Activated CD4-positive, alpha-beta memory T cell treated with anti-CD3 and anti-CD28 coated beads, Interleukin-2, amount 10 ng/mL, durations not matched to agents 7 days and 5 days (primary cell): ENCODE results near the gene PRKN. TPM values are rescaled to one million over a fixed set of nuclear protein-coding genes. Genes with fewer than 3 reads are reported as not detected.

Experiments
- CTCF ChIA-PET: fragments of 350-600 bp; sonication (Branson Sonifier 250); formaldehyde crosslinking; loops from one replicate; lab custom pipeline; 2021; ENCODE audit warnings: antibody characterized with exemption, inconsistent platforms; lab: Charles Lee
- POLR2A ChIA-PET: fragments of 350-600 bp; sonication (Branson Sonifier 250); formaldehyde crosslinking; loops from one replicate; lab custom pipeline; 2021; ENCODE audit warnings: antibody characterized with exemption; lab: Charles Lee
- DNase-seq: peaks from one replicate; pipeline ENCODE4 v3.0.0-alpha.2; 2020
- H3K27ac Mint-ChIP-seq: one replicate; pipeline ENCODE4 v1.8.0; 2021; ENCODE audit warnings: mild to moderate bottlenecking, mixed read lengths
- H3K27me3 Mint-ChIP-seq: one replicate; pipeline ENCODE4 v1.8.0; 2021; ENCODE audit warnings: mixed read lengths
- H3K36me3 Mint-ChIP-seq: one replicate; pipeline ENCODE4 v1.8.0; 2021; ENCODE audit warnings: low read depth, mixed read lengths
- H3K4me1 Mint-ChIP-seq: one replicate; pipeline ENCODE4 v1.8.0; 2021; ENCODE audit warnings: mixed read lengths
- H3K4me3 Mint-ChIP-seq: one replicate; pipeline ENCODE4 v1.8.0; 2021; ENCODE audit warnings: mild to moderate bottlenecking, mixed read lengths
- H3K9me3 Mint-ChIP-seq: one replicate; pipeline ENCODE4 v1.8.0; 2021; ENCODE audit warnings: mixed read lengths
- total RNA-seq, 2 experiments: library from RNA; stranded (reverse); gene quantifications; one replicate each; pipeline ENCODE4 v1.2.3, GENCODE V29; 2021

PRKN gene
- total RNA-seq, 2 experiments from 2014 or later = 0.13 to 0.43 TPM

GRCh38 chr6:161554883-161555282 lies 1172.7 kb downstream of the PRKN start:
- Mint-ChIP-seq H3K27me3 (no peaks in the 10 kb centered on the region), H3K36me3 (no peaks in the 10 kb centered on the region)
- DNase-seq = no peak

GRCh38 chr6:161549977-161550655 lies 1177.5 kb downstream of the PRKN start:
- H3K4me1 Mint-ChIP-seq = no peaks in the 10 kb centered on the region

More at GRCh38 chr6:161554883-161555282, 1172.7 kb downstream of the PRKN start:
- CTCF ChIA-PET = no interaction called here
- H3K9me3 Mint-ChIP-seq = peaks cover 3% of the 10 kb centered on the region
- no peaks in the 10 kb centered on the region for H3K4me1 Mint-ChIP-seq
- no peak overlapping the region for H3K27ac Mint-ChIP-seq
- no peak overlapping the region for H3K4me3 Mint-ChIP-seq
- POLR2A ChIA-PET = no interaction called here

GRCh38 chr6:161548713-161549296 lies 1178.8 kb downstream of the PRKN start:
- no peaks in the 10 kb centered on the region for H3K27me3 Mint-ChIP-seq
- no peaks in the 10 kb centered on the region for H3K36me3 Mint-ChIP-seq
- ChIA-PET POLR2A (no interaction called here), CTCF (no interaction called here)
- H3K27ac Mint-ChIP-seq = no peak overlapping the region
- H3K4me1 Mint-ChIP-seq = no peaks in the 10 kb centered on the region
- H3K4me3 Mint-ChIP-seq = no peak overlapping the region
- peaks cover 3% of the 10 kb centered on the region for H3K9me3 Mint-ChIP-seq
- no peak for DNase-seq

More at GRCh38 chr6:161549977-161550655, 1177.5 kb downstream of the PRKN start:
- H3K27me3 Mint-ChIP-seq = no peaks in the 10 kb centered on the region
- ChIA-PET CTCF (no interaction called here), POLR2A (no interaction called here)
- H3K27ac Mint-ChIP-seq = no peak overlapping the region
- H3K9me3 Mint-ChIP-seq = peaks cover 3% of the 10 kb centered on the region
- H3K36me3 Mint-ChIP-seq = no peaks in the 10 kb centered on the region
- no peak for DNase-seq
- no peak overlapping the region for H3K4me3 Mint-ChIP-seq

GRCh38 chr6:161547617-161548016 lies 1179.9 kb downstream of the PRKN start:
- Mint-ChIP-seq H3K9me3 (no peaks in the 10 kb centered on the region), H3K36me3 (no peaks in the 10 kb centered on the region), H3K27me3 (no peaks in the 10 kb centered on the region), H3K27ac (no peak overlapping the region), H3K4me3 (no peak overlapping the region), H3K4me1 (no peaks in the 10 kb centered on the region)
- ChIA-PET POLR2A (no interaction called here), CTCF (no interaction called here)
- no peak for DNase-seq

GRCh38 chr6:161546632-161547031 lies 1180.9 kb downstream of the PRKN start:
- ChIA-PET POLR2A (no interaction called here), CTCF (no interaction called here)
- no peak overlapping the region for H3K27ac Mint-ChIP-seq
- H3K36me3 Mint-ChIP-seq = no peaks in the 10 kb centered on the region
- no peaks in the 10 kb centered on the region for H3K4me1 Mint-ChIP-seq
- no peaks in the 10 kb centered on the region for H3K9me3 Mint-ChIP-seq
- no peak for DNase-seq
- H3K27me3 Mint-ChIP-seq = no peaks in the 10 kb centered on the region
- no peak overlapping the region for H3K4me3 Mint-ChIP-seq

GRCh38 chr6:161545741-161546140 lies 1181.8 kb downstream of the PRKN start:
- DNase-seq = no peak
- Mint-ChIP-seq H3K9me3 (no peaks in the 10 kb centered on the region), H3K27ac (no peak overlapping the region), H3K4me3 (no peak overlapping the region), H3K4me1 (no peaks in the 10 kb centered on the region), H3K36me3 (no peaks in the 10 kb centered on the region), H3K27me3 (no peaks in the 10 kb centered on the region)
- ChIA-PET CTCF (interaction anchor here (1.4 kb wide), 1 partner anchor 128 kb away, joined by 4 read pairs; no protein-coding TSS in a partner anchor), POLR2A (no interaction called here)

- CTCF ChIA-PET = interaction anchor here (1.4 kb wide), 1 partner anchor 127 kb away, joined by 4 read pairs; no protein-coding TSS in a partner anchor
- Mint-ChIP-seq H3K27ac (no peak overlapping the region), H3K27me3 (no peaks in the 10 kb centered on the region), H3K36me3 (no peaks in the 10 kb centered on the region), H3K4me3 (no peak overlapping the region), H3K9me3 (no peaks in the 10 kb centered on the region), H3K4me1 (no peaks in the 10 kb centered on the region)
- POLR2A ChIA-PET = no interaction called here
- no peak for DNase-seq
These were observed 1182.6 kb downstream of the PRKN start for GRCh38 chr6:161544801-161545480.

- H3K27ac Mint-ChIP-seq = no peak overlapping the region
- no peaks in the 10 kb centered on the region for H3K4me1 Mint-ChIP-seq
- POLR2A ChIA-PET = no interaction called here
- no peak overlapping the region for H3K4me3 Mint-ChIP-seq
- H3K9me3 Mint-ChIP-seq = no peaks in the 10 kb centered on the region
- no peak for DNase-seq
- no peaks in the 10 kb centered on the region for H3K36me3 Mint-ChIP-seq
- CTCF ChIA-PET = no interaction called here
- no peaks in the 10 kb centered on the region for H3K27me3 Mint-ChIP-seq
These were observed 1183.8 kb downstream of the PRKN start for GRCh38 chr6:161543684-161544309.

- ChIA-PET CTCF (no interaction called here), POLR2A (no interaction called here)
- no peak for DNase-seq
- no peaks in the 10 kb centered on the region for H3K4me1 Mint-ChIP-seq
- no peaks in the 10 kb centered on the region for H3K27me3 Mint-ChIP-seq
- no peak overlapping the region for H3K27ac Mint-ChIP-seq
- H3K4me3 Mint-ChIP-seq = no peak overlapping the region
- H3K9me3 Mint-ChIP-seq = no peaks in the 10 kb centered on the region
- H3K36me3 Mint-ChIP-seq = no peaks in the 10 kb centered on the region
These were observed 1185.1 kb downstream of the PRKN start for GRCh38 chr6:161542346-161542980.

GRCh38 chr6:161540532-161540931 lies 1187.0 kb downstream of the PRKN start:
- Mint-ChIP-seq H3K36me3 (no peaks in the 10 kb centered on the region), H3K4me1 (no peaks in the 10 kb centered on the region), H3K4me3 (no peak overlapping the region), H3K9me3 (no peaks in the 10 kb centered on the region), H3K27ac (no peak overlapping the region), H3K27me3 (no peaks in the 10 kb centered on the region)
- POLR2A ChIA-PET = no interaction called here
- CTCF ChIA-PET = no interaction called here
- no peak for DNase-seq

GRCh38 chr6:161536224-161536630 lies 1191.3 kb downstream of the PRKN start:
- CTCF ChIA-PET = no interaction called here
- Mint-ChIP-seq H3K4me3 (no peak overlapping the region), H3K9me3 (no peaks in the 10 kb centered on the region), H3K27ac (no peak overlapping the region), H3K4me1 (no peaks in the 10 kb centered on the region), H3K36me3 (no peaks in the 10 kb centered on the region), H3K27me3 (no peaks in the 10 kb centered on the region)
- POLR2A ChIA-PET = no interaction called here
- no peak for DNase-seq

GRCh38 chr6:161534264-161534873 lies 1193.2 kb downstream of the PRKN start:
- Mint-ChIP-seq H3K9me3 (no peaks in the 10 kb centered on the region), H3K27ac (no peak overlapping the region), H3K4me3 (no peak overlapping the region), H3K36me3 (no peaks in the 10 kb centered on the region), H3K27me3 (no peaks in the 10 kb centered on the region), H3K4me1 (no peaks in the 10 kb centered on the region)
- CTCF ChIA-PET = no interaction called here
- no peak for DNase-seq
- POLR2A ChIA-PET = no interaction called here
